NCI-H146 (cell line): ENCODE results near the gene PBRM1.
"Not testable (repeated sequence)": the region's sequence is repeated elsewhere in the genome, so short reads cannot be mapped to it uniquely, and the experiment has no call there.

Source experiments
- DNase-seq: peaks from one replicate; lab custom pipeline; 2025; lab: John Stamatoyannopoulos, UW

Gene PBRM1

GRCh38 chr3:52536369-52537164 is 149.1 kb downstream of the PBRM1 start, which contains the start of gene UQCC5:
UQCC5 (plus strand) TSS chr3:52536605; CDS start chr3:52536756, 151 bp downstream.
- peak; percentile 96 for DNase-seq

- DNase-seq = no peak
These were observed 149.7 kb downstream of the PBRM1 start for GRCh38 chr3:52536112-52536368.

- DNase-seq = no peak
These were observed 150.2 kb downstream of the PBRM1 start for GRCh38 chr3:52535411-52536111.

DNA sequence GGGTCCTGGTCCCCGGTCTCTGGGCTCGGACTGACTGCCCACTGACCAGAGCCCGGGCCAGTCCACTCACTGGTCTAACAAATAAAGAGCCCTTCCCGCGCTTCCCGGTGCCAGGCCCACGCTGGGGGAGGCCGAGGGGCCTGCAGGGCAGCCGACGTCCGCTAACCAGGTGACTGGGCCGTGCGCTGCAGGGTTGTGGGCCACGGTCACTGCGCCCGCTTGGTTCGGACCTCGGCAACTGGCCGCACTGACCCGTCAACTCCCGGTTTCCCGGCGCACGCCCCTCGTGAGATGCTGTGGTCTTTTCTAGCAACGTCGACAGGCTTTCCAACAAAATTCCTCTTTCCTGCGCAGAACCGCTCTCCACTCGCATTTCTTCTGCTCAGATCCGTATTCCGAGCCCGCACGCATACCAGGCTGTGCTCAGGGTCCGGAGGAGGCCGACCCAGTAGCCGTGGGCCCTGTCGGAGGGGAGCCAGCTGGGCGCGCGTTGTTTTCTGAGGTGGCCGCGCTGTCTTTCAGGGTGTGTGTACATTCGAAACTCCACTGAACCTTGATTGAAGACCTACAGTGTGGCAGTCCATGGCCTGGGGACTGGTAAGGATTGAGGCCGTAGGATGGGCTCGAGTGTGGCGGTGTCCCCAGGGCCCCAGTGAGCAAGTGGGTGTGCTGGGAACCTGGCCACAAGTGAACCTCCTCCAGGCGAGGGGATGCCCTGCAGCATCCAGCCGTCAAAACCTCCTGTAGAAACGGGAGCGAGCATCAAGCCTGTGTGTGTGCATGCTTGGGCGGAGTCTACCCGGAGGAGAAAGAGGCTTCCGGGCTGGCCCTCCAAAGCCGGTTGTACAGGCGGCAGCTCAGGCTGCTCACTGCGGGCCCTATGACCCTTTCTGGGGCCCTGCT is 151.2 kb downstream of the PBRM1 start:
- no peak for DNase-seq

GRCh38 chr3:52533623-52534280 is 152.0 kb downstream of the PBRM1 start, which contains the start of gene NT5DC2:
NT5DC2 (minus strand) TSS chr3:52533857; CDS start chr3:52533737, 120 bp downstream.
- DNase-seq = peak; percentile 78

DNA sequence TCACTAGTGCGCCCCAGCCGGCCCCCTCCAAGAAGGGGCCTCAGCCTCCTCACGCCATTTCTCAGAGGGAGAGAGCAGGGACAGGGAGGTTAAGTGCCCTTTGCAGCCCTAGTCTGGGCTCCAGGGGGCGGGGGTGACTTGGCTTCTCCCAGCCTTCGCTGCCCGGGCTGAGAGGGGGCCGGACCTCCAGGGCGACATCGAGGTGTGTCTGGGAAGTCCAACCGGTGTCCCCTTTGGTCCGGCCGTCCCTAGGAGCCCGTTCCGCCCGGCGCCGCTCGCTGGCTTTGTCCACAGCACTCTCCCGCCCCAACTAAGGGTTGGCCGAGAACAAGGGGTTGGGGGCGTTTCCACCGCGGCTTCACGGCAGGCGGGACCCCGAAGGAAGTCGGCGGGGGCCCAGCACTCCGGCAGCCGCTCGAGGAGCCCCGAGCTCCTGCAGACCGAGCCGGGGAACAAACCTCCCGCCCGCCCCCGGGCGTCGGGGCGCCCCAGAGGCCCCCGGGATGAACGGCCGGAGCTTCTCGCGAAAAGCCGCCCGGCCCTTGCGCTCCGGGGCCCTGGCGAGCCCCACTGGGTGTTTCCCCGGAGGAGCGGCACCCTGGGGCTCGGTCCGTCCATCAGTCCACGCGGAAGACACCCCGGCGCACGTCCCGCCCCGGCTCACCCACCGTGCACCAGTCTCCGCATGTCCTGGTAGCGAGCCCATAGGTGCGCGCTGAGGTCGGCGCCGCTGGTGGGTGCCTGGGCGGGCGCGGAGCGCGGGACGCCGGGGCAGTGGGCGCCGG is 152.7 kb downstream of the PBRM1 start:
- DNase-seq = peak; percentile 38

- DNase-seq = peak; percentile 24
These were observed 153.2 kb downstream of the PBRM1 start for GRCh38 chr3:52532517-52532837.

- DNase-seq = no peak
These were observed 153.7 kb downstream of the PBRM1 start for GRCh38 chr3:52531860-52532516.

GRCh38 chr3:52530918-52531826 is 154.5 kb downstream of the PBRM1 start:
- DNase-seq = no peak

DNA sequence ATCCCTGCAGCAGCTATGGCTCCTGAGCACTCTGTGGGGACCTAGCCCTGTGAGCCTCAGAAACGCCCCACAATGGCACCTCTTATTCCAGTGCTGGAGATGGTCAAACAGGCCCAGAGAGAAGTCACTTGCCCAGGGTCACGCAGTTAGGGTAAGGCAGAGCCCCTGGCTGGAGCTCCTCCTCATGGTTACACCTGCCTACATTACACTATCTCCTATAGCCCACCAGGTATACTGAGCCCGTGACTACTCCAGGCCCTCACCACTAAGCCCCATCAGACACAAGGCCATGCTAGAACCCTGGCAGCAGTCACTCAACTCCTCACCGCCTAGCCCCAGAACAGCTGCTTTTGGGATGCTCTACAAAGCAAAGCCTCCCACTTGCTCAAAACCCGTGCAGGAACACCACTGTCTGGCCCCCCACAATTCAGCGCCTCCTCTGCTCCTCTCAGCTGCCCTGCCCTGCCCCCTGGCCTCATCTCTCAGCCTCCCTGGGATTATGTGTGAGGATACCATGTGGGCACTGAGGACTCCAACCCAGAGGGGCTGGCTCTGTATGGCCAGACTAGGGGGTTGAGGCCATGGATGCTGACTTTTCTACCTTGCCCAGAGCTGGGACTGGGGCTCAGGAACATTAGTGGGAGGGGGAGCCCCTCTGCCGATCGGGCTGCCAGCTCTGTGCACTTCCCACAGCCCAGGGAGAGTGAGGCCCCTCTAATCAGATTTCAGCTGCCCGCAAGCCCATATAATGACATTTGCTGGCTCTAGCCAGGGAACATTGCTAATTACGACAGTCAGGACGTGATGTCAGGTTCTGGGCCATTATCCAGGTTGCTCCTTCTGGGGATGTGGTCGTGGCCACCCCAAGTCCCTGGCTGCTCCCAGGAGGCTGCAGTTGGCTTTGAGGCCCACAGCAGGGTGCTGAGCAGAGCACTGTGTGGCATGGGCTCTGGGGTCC is 156.1 kb downstream of the PBRM1 start:
- DNase-seq = no peak

- no peak for DNase-seq
These were observed 156.9 kb downstream of the PBRM1 start for GRCh38 chr3:52528586-52529375.

GRCh38 chr3:52527732-52528585 is 157.8 kb downstream of the PBRM1 start:
- no peak for DNase-seq

DNA sequence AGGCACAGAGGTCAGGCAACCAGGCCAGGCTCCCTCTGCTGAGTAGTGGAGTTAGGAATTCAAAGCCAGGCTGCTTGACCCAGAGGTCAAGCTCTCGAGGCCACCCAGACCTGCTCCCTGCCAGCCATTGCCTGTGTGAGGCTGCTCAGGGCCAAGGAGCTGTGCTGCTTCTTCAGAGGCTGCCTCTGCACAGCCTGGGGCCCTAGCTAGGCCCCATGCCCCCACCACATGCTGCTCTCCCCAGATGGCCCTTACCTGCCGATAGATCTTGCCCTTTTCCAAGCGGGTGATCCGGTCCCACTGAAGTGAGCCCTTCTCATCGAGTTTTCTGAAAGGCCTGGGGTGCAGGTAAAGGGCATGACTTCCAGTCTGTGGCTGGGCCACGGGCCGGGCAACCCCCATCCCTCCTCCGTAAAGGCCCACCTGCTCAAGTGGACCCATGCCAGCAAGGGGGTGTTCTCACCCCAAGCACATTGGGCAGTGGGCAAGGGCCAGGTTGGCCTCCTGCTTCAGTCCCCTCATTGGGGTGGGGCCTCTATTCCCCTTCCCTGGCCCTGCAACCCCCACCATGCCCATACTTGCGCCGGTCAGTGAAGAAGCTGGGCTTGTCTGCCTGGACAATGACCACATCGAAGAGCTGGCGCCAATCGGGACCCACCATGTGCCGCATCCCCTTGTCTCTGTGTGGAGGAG is 158.5 kb downstream of the PBRM1 start:
- no peak for DNase-seq

DNA sequence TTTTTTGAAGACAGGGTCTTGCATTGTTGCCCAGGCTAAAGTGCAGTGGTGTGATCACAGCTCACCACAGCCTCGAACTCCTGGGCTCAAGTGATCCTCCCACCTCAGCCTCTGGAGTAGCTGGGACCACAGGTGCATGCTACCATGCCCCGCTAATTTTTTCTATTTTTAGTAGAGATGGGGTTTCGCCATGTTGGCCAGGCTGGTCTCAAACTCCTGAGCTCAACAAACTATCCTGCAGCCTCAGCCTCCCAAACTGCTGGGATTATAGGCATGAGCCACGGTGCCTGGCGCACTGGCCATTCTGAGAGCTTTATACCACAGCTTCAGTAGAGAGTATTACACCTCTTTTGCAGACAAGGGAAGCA is 159.1 kb downstream of the PBRM1 start:
- not testable (repeated sequence) for DNase-seq

DNA sequence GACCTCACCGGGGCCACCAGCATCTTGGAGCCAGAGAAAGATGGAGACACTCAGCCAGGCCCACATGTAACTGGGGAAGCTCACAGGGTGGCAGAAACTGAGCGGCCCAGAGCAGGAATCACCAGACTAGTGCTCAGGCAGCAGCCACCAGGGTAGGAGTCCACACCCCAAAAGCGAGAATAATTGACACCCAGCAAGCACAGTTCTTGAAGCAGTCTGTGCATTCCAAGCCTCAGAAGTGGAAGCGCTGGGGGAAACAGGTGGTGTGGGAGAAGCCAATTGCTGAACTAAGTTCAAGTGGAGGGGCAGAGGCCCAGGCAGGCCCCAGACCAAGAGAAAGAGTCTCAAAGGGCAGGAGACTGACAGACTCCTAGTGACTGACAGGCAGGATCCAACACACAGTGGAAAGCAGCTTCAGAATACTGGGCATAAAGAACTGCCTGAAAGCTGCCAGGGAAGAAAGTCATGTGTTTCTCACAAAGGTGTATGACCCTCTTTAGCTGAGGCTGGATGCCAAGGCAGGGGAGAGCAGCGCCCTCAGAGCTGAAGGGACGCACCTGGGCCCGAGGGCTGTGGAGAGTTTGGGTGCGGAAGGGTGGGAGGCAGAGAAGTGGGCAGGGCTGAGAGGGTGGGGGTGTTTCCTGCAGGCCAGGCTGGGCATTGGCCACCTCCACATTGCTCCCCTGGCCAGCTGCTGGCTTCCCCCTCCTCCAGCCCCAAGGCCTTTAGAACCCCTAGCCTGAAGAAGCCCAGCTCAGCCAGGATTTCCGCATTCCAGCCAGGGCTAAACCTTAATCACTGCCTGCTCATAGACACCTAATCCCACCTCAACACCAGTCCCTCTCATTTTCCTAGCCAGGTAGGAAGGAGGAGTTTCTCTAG is 159.8 kb downstream of the PBRM1 start:
- no peak for DNase-seq
